ENCODE measurements around the gene C13orf46. TPM values are rescaled to one million over a fixed set of nuclear protein-coding genes. Genes with fewer than 3 reads are reported as not detected.

Gene C13orf46
- total and polyA plus RNA-seq, 2 of the 8 experiments (the other 6 are each of a cell fraction or from before 2014, with no cell fraction given), result 0.23 to 0.28 TPM

DNA sequence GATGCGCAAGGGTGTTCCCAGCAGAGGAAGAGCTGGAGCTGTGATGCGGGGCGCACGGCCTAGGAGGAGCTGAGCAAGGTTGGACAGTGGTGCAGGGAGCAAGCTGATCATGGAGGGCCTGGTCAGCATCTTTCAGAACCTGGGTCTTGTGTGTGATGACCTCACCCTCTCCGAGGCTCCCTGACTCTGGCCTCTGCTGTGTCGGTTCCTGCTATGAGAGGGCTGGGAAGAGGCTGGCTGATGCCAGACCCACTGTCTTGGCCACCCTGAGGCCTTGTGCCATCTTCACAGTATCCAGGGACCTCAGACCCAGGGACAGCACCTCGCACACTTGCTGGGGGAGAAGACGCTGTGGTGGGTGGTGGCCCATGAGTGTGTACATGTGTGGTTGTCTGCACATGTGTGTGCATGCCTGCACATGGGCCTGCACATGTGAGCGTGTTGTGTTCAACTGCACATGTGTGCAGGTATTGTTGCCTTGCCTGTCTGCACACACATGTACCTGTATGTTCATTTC, 16.5 kb upstream of the C13orf46 start (continued):
- TF ChIP-seq, protein P1, sequence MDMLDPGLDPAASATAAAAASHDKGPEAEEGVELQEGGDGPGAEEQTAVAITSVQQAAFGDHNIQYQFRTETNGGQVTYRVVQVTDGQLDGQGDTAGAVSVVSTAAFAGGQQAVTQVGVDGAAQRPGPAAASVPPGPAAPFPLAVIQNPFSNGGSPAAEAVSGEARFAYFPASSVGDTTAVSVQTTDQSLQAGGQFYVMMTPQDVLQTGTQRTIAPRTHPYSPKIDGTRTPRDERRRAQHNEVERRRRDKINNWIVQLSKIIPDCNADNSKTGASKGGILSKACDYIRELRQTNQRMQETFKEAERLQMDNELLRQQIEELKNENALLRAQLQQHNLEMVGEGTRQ (IDR thresholded peaks at IDR 0.05; ENCODE audit: low read length), result no peak

All from H1 (cell line).